K562 (cell line): ENCODE data around the gene MTHFR. TPM values are rescaled to one million over a fixed set of nuclear protein-coding genes. Genes with fewer than 3 reads are reported as not detected.

Source experiments
- BRF1 ChIP-seq: IDR thresholded peaks from 3 replicates; pipeline ENCODE4 v1.6.1; 2011; ENCODE audit warnings: borderline replicate concordance, mild to moderate bottlenecking; ENCODE audit not compliant: insufficient read length; ENCODE audit errors: extremely low read depth
- CEBPB ChIP-seq: fragments of 450-650 bp; IDR thresholded peaks from 2 replicates; pipeline ENCODE4 v1.6.1; 2016; ENCODE audit warnings: missing genetic modification characterization, missing compliant biosample characterization
- CHD4 ChIP-seq: fragments of 200-600 bp; sonication (generic); IDR thresholded peaks from 3 replicates; pipeline ENCODE4 v1.6.1; 2012; ENCODE audit warnings: low read depth, mild to moderate bottlenecking, mixed read lengths, low read length, inconsistent platforms; ENCODE audit not compliant: insufficient read depth, insufficient replicate concordance, poor library complexity, severe bottlenecking
- FUS ChIP-seq: fragments of 200-400 bp; formaldehyde crosslinking; optimal IDR thresholded peaks from 2 replicates; pipeline ENCODE3; 2017; ENCODE audit warnings: low read depth, low read length
- KLF13 ChIP-seq: fragments of 450-650 bp; IDR thresholded peaks from 2 replicates; pipeline ENCODE4 v1.6.1; 2016; ENCODE audit warnings: missing genetic modification characterization, low read depth, mild to moderate bottlenecking, missing compliant biosample characterization, moderate library complexity, borderline replicate concordance
- MAFK ChIP-seq: IDR thresholded peaks from 2 replicates; pipeline ENCODE4 v1.6.1; 2011; ENCODE audit warnings: low read length, improper control_type of control experiment
- THAP12 ChIP-seq: fragments of 250-450 bp; sonication (Bioruptor Pico); IDR thresholded peaks from 2 replicates; pipeline ENCODE4 v1.9.0; 2021; ENCODE audit warnings: mild to moderate bottlenecking, inconsistent platforms
- TRIM24 ChIP-seq, 2 experiments: fragments of 450-650 bp; IDR thresholded peaks; 2 replicates each; pipeline ENCODE4 v1.6.1; 2016
- ZNF133 ChIP-seq: fragments of 250-450 bp; sonication (Bioruptor Pico); IDR thresholded peaks from 2 replicates; pipeline ENCODE4 v1.4.0; 2020; ENCODE audit warnings: mild to moderate bottlenecking
- polyA plus RNA-seq, 8 experiments: library from polyadenylated mRNA; depleted of rRNA in 4 of 8; stranded (reverse) in 5 of 8; unstranded in 3 of 8; fragments of >200 nt; fragmentation: Nextera tagmentation in 2 of 8; fragmentation: Illumina TruSeq in 1 of 8; extraction: Ambion mirVana in 2 of 8; extraction: Trizol in 1 of 8; gene quantifications; 2 replicates each; pipeline versions ENCODE4 v1.2.1 to v1.2.3, GENCODE V29; 2011 to 2014; ENCODE audit warnings: inconsistent platforms in 1 of 8, missing spikeins in 1 of 8
- total RNA-seq, 7 experiments: library from RNA; depleted of rRNA in 6 of 7; stranded (reverse); fragments of >200 nt in 6 of 7; fragmentation: Illumina TruSeq in 2 of 7; extraction: Trizol in 2 of 7; gene quantifications; 2 replicates each; pipeline versions ENCODE4 v1.2.1 to v1.2.3, GENCODE V29; 2011 to 2021; ENCODE audit warnings: low replicate concordance in 1 of 7
- TF ChIP-seq, protein P1 (sequence below): fragments of 200-800 bp; sonication (Bioruptor generic); IDR thresholded peaks from 2 replicates; pipeline ENCODE4 v1.6.1; 2017; ENCODE audit warnings: missing genetic modification characterization, missing compliant biosample characterization
- TF ChIP-seq, protein P2 (sequence below): fragments of 250-450 bp; sonication (Bioruptor Pico); IDR thresholded peaks from 2 replicates; pipeline ENCODE4 v1.8.0; 2021; ENCODE audit warnings: moderate library complexity, mild to moderate bottlenecking, inconsistent platforms
- TF ChIP-seq, protein P3 (sequence below): sonication (generic); formaldehyde crosslinking; IDR thresholded peaks from 2 replicates; pipeline ENCODE4 v1.8.1; 2023; ENCODE audit warnings: mild to moderate bottlenecking, missing genetic modification reagents

Gene MTHFR
- total and polyA plus RNA-seq, 9 of the 15 experiments (the other 6 are each of a cell fraction or from before 2014, with no cell fraction given), result 5.0 to 104 (median 62.6) TPM

GRCh38 chr1:11735854-11736745, 69.7 kb downstream of the MTHFR start, which contains the start of gene AGTRAP (continued):
- TF ChIP-seq, protein P1, sequence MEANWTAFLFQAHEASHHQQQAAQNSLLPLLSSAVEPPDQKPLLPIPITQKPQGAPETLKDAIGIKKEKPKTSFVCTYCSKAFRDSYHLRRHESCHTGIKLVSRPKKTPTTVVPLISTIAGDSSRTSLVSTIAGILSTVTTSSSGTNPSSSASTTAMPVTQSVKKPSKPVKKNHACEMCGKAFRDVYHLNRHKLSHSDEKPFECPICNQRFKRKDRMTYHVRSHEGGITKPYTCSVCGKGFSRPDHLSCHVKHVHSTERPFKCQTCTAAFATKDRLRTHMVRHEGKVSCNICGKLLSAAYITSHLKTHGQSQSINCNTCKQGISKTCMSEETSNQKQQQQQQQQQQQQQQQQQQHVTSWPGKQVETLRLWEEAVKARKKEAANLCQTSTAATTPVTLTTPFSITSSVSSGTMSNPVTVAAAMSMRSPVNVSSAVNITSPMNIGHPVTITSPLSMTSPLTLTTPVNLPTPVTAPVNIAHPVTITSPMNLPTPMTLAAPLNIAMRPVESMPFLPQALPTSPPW (CRISPR knock-in tag), result peak; percentile 89
- TF ChIP-seq CEBPB (tag) (peak; percentile 20; the same call in 1 of the 2 replicates), ZNF133 (no peak), TRIM24 (IDR thresholded peaks at IDR 0.05) (no peak), BRF1 (no peak), THAP12 (CRISPR knock-in tag) (peak; percentile 37; the same call in 1 of the 2 replicates), FUS (no peak), MAFK (no peak), CHD4 (peak; percentile 81), KLF13 (0 out of 2 replicates have a peak, but pooled peaks have one; percentile 24)
- TF ChIP-seq, protein P2, sequence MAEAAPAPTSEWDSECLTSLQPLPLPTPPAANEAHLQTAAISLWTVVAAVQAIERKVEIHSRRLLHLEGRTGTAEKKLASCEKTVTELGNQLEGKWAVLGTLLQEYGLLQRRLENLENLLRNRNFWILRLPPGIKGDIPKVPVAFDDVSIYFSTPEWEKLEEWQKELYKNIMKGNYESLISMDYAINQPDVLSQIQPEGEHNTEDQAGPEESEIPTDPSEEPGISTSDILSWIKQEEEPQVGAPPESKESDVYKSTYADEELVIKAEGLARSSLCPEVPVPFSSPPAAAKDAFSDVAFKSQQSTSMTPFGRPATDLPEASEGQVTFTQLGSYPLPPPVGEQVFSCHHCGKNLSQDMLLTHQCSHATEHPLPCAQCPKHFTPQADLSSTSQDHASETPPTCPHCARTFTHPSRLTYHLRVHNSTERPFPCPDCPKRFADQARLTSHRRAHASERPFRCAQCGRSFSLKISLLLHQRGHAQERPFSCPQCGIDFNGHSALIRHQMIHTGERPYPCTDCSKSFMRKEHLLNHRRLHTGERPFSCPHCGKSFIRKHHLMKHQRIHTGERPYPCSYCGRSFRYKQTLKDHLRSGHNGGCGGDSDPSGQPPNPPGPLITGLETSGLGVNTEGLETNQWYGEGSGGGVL (CRISPR knock-in tag), result no peak
- TF ChIP-seq, protein P3, sequence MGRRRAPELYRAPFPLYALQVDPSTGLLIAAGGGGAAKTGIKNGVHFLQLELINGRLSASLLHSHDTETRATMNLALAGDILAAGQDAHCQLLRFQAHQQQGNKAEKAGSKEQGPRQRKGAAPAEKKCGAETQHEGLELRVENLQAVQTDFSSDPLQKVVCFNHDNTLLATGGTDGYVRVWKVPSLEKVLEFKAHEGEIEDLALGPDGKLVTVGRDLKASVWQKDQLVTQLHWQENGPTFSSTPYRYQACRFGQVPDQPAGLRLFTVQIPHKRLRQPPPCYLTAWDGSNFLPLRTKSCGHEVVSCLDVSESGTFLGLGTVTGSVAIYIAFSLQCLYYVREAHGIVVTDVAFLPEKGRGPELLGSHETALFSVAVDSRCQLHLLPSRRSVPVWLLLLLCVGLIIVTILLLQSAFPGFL (CRISPR knock-in tag), result no peak
